ENCODE data around the gene ZBTB7A. TPM values are rescaled to one million over a fixed set of nuclear protein-coding genes. Genes with fewer than 3 reads are reported as not detected.
A peak's percentile ranks its signal among the peaks of the same experiment; 100 is the strongest.

Gene ZBTB7A
- total and polyA plus RNA-seq, 2 donors (not counting 1 experiment from before 2014, with no cell fraction given) = 4.9 to 17.7 TPM

- H3K4me2 ChIP-seq (ENCODE audit: extremely low read depth, insufficient read depth, low read length) = no peak overlapping the region
- H4K20me1 ChIP-seq (ENCODE audit: control insufficient read depth, extremely low read depth, insufficient read depth, low read length) = no peaks in the 10 kb centered on the region
- TF ChIP-seq, protein P1, sequence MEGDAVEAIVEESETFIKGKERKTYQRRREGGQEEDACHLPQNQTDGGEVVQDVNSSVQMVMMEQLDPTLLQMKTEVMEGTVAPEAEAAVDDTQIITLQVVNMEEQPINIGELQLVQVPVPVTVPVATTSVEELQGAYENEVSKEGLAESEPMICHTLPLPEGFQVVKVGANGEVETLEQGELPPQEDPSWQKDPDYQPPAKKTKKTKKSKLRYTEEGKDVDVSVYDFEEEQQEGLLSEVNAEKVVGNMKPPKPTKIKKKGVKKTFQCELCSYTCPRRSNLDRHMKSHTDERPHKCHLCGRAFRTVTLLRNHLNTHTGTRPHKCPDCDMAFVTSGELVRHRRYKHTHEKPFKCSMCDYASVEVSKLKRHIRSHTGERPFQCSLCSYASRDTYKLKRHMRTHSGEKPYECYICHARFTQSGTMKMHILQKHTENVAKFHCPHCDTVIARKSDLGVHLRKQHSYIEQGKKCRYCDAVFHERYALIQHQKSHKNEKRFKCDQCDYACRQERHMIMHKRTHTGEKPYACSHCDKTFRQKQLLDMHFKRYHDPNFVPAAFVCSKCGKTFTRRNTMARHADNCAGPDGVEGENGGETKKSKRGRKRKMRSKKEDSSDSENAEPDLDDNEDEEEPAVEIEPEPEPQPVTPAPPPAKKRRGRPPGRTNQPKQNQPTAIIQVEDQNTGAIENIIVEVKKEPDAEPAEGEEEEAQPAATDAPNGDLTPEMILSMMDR (conservative IDR thresholded peaks at IDR 0.05 in 1 of 2, IDR thresholded peaks at IDR 0.05 in 1 of 2; ENCODE audit: low read depth in 1 of 2, low read length in 2 of 2) = no peak
- TF ChIP-seq EZH2 (IDR thresholded peaks at IDR 0.05; ENCODE audit: low read length, missing control alignments) = no peak
- no peak overlapping the region for H3K27ac ChIP-seq (ENCODE audit: insufficient read depth, low read length)
- no peak overlapping the region for H3K9ac ChIP-seq (ENCODE audit: insufficient read depth, low read length)
- no peak overlapping the region for H2AFZ ChIP-seq (ENCODE audit: low read length)
- H3K9me3 ChIP-seq (ENCODE audit: control insufficient read depth, insufficient read depth, low read depth, low read length) = peaks cover 1% of the 10 kb centered on the region
- no peak overlapping the region for H3K4me3 ChIP-seq (replicated peaks in 1 of 4; ENCODE audit: control extremely low read depth in 1 of 4, insufficient read depth in 1 of 4, low read depth in 3 of 4, low read length in 4 of 4)
- no peaks in the 10 kb centered on the region for H3K27me3 ChIP-seq (ENCODE audit: control insufficient read depth, insufficient read depth, low read length)
- peaks cover 35% of the 10 kb centered on the region for H3K36me3 ChIP-seq (ENCODE audit: control insufficient read depth, insufficient read depth, low read length)
- H3K79me2 ChIP-seq (ENCODE audit: control insufficient read depth, insufficient read depth, low read length) = peaks cover 5% of the 10 kb centered on the region
- peak in 1 of 2 donors; percentile 25 for DNase-seq (ENCODE audit: low read depth in 2 of 2)
- H3K4me1 ChIP-seq (ENCODE audit: control insufficient read depth, extremely low read depth, insufficient read depth, low read length) = no peaks in the 10 kb centered on the region
Observed at GRCh38 chr19:4035582-4035981, 31.1 kb downstream of the ZBTB7A start.

- H3K4me1 ChIP-seq (ENCODE audit: control insufficient read depth, extremely low read depth, insufficient read depth, low read length) = no peaks in the 10 kb centered on the region
- peaks cover 33% of the 10 kb centered on the region for H3K36me3 ChIP-seq (ENCODE audit: control insufficient read depth, insufficient read depth, low read length)
- no peak overlapping the region for H3K4me3 ChIP-seq (replicated peaks in 1 of 4; ENCODE audit: control extremely low read depth in 1 of 4, insufficient read depth in 1 of 4, low read depth in 3 of 4, low read length in 4 of 4)
- no peak for TF ChIP-seq EZH2 (IDR thresholded peaks at IDR 0.05; ENCODE audit: low read length, missing control alignments)
- TF ChIP-seq, protein P1 (conservative IDR thresholded peaks at IDR 0.05 in 1 of 2, IDR thresholded peaks at IDR 0.05 in 1 of 2; ENCODE audit: low read depth in 1 of 2, low read length in 2 of 2) = no peak
- peaks cover 3% of the 10 kb centered on the region for H3K79me2 ChIP-seq (ENCODE audit: control insufficient read depth, insufficient read depth, low read length)
- peaks cover 1% of the 10 kb centered on the region for H3K9me3 ChIP-seq (ENCODE audit: control insufficient read depth, insufficient read depth, low read depth, low read length)
- no peaks in the 10 kb centered on the region for H4K20me1 ChIP-seq (ENCODE audit: control insufficient read depth, extremely low read depth, insufficient read depth, low read length)
- H3K27ac ChIP-seq (ENCODE audit: insufficient read depth, low read length) = no peak overlapping the region
- no peak overlapping the region for H2AFZ ChIP-seq (ENCODE audit: low read length)
- H3K4me2 ChIP-seq (ENCODE audit: extremely low read depth, insufficient read depth, low read length) = no peak overlapping the region
- no peak for DNase-seq (ENCODE audit: low read depth in 2 of 2)
- H3K9ac ChIP-seq (ENCODE audit: insufficient read depth, low read length) = no peak overlapping the region
- H3K27me3 ChIP-seq (ENCODE audit: control insufficient read depth, insufficient read depth, low read length) = no peaks in the 10 kb centered on the region
Observed at GRCh38 chr19:4035018-4035566, 31.6 kb downstream of the ZBTB7A start.

DNA sequence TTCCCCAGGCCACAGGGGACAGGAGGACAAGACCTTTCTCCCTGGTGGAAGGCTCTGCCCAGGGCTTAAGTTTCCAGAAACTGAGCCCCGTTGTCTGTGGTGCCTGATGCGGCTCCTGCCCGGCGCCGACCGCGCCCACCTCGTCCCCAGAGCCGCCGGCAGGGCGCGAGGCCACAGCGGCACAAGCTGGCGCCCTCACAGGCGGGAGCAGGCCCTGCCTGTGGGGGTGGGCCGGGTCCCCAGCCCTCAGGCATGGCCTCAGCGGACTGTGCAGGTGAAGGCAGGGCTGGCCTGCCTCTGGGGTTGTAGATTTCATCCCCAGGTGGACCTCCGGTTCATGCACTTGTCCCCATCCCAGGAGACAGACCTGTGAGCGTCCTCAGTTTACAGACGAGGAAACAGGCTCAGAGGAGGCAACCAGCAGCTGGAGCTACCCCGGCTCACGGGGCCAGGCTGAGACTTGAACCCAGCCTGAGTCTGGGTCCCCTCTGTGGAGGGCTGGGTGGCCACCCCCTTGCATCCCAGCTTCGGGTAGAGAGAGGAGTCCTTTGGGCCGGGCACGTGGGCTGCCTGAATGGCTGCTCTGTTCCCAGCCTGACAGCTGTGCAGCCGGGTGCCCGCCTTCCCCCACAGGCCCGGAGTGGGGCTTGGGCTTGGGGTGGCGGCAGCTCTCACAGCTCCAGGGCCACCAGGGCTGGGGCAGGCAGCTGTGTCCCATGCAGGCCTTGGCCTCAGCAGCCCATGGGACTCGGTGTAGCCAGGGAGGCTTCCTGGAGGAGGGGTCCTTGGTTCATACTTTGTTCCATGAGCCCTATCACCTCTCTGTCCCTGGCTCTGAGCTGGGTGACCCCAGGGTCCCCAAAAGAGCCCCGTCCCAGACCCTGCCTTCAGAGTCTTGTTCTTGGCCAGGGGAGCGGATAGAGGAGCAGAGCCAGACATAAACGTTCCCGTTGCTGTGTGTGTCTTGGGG, 32.4 kb downstream of the ZBTB7A start:
- no peak overlapping the region for H3K27ac ChIP-seq (ENCODE audit: insufficient read depth, low read length)
- no peaks in the 10 kb centered on the region for H3K27me3 ChIP-seq (ENCODE audit: control insufficient read depth, insufficient read depth, low read length)
- H3K79me2 ChIP-seq (ENCODE audit: control insufficient read depth, insufficient read depth, low read length) = peaks cover 3% of the 10 kb centered on the region
- peaks cover 1% of the 10 kb centered on the region for H3K9me3 ChIP-seq (ENCODE audit: control insufficient read depth, insufficient read depth, low read depth, low read length)
- no peak overlapping the region for H3K4me2 ChIP-seq (ENCODE audit: extremely low read depth, insufficient read depth, low read length)
- H4K20me1 ChIP-seq (ENCODE audit: control insufficient read depth, extremely low read depth, insufficient read depth, low read length) = no peaks in the 10 kb centered on the region
- no peak for DNase-seq (ENCODE audit: low read depth in 2 of 2)
- H3K36me3 ChIP-seq (ENCODE audit: control insufficient read depth, insufficient read depth, low read length) = peaks cover 33% of the 10 kb centered on the region
- no peak overlapping the region for H2AFZ ChIP-seq (ENCODE audit: low read length)
- no peaks in the 10 kb centered on the region for H3K4me1 ChIP-seq (ENCODE audit: control insufficient read depth, extremely low read depth, insufficient read depth, low read length)
- no peak overlapping the region for H3K9ac ChIP-seq (ENCODE audit: insufficient read depth, low read length)
- TF ChIP-seq EZH2 (IDR thresholded peaks at IDR 0.05; ENCODE audit: low read length, missing control alignments) = no peak
- TF ChIP-seq, protein P1 (conservative IDR thresholded peaks at IDR 0.05 in 1 of 2, IDR thresholded peaks at IDR 0.05 in 1 of 2; ENCODE audit: low read depth in 1 of 2, low read length in 2 of 2) = no peak
- no peak overlapping the region for H3K4me3 ChIP-seq (replicated peaks in 1 of 4; ENCODE audit: control extremely low read depth in 1 of 4, insufficient read depth in 1 of 4, low read depth in 3 of 4, low read length in 4 of 4)

All from fibroblast of lung (primary cell).